ENCODE measurements around the gene YY1.

GRCh38 chr14:100325231-100325632 lies 86.3 kb downstream of the YY1 start:
- no peak for TF ChIP-seq CTCF (IDR thresholded peaks at IDR 0.05)
- no peak for TF ChIP-seq POLR2A (IDR thresholded peaks at IDR 0.05)

All from uterus (tissue), 2 donors.